Measurements from ENCODE around the gene ZNF408.

ZNF408 gene

GRCh38 chr11:46729110-46730027, 28.5 kb downstream of the ZNF408 start:
- H3K4me3 ChIP-seq (ENCODE audit: low read depth in 1 of 2, low read length in 1 of 2) = no peak overlapping the region
- no peaks in the 10 kb centered on the region for H3K9me3 ChIP-seq
- TF ChIP-seq CTCF (IDR thresholded peaks at IDR 0.05) = no peak
- H3K27ac ChIP-seq = no peak overlapping the region
- H3K4me1 ChIP-seq (ENCODE audit: control insufficient read depth in 1 of 2, insufficient read depth in 1 of 2, low read depth in 1 of 2, low read length in 1 of 2) = no peaks in the 10 kb centered on the region
- no peaks in the 10 kb centered on the region for H3K27me3 ChIP-seq
- H3K36me3 ChIP-seq = no peaks in the 10 kb centered on the region

- TF ChIP-seq CTCF (IDR thresholded peaks at IDR 0.05) = no peak
- Histone ChIP-seq H3K4me1 (ENCODE audit: control insufficient read depth in 1 of 2, insufficient read depth in 1 of 2, low read depth in 1 of 2, low read length in 1 of 2) (no peaks in the 10 kb centered on the region), H3K36me3 (no peaks in the 10 kb centered on the region), H3K27me3 (no peaks in the 10 kb centered on the region), H3K4me3 (ENCODE audit: low read depth in 1 of 2, low read length in 1 of 2) (no peak overlapping the region), H3K9me3 (no peaks in the 10 kb centered on the region), H3K27ac (no peak overlapping the region)
These were observed 30.7 kb downstream of the ZNF408 start for GRCh38 chr11:46731545-46731944.

- no peak overlapping the region for H3K27ac ChIP-seq
- H3K36me3 ChIP-seq = no peaks in the 10 kb centered on the region
- H3K9me3 ChIP-seq = no peaks in the 10 kb centered on the region
- no peak for TF ChIP-seq CTCF (IDR thresholded peaks at IDR 0.05)
- H3K4me1 ChIP-seq (ENCODE audit: control insufficient read depth in 1 of 2, insufficient read depth in 1 of 2, low read depth in 1 of 2, low read length in 1 of 2) = no peaks in the 10 kb centered on the region
- H3K27me3 ChIP-seq = no peaks in the 10 kb centered on the region
- no peak overlapping the region for H3K4me3 ChIP-seq (ENCODE audit: low read depth in 1 of 2, low read length in 1 of 2)
These were observed 32.4 kb downstream of the ZNF408 start for GRCh38 chr11:46733234-46733633.

- H3K27ac ChIP-seq = no peak overlapping the region
- H3K27me3 ChIP-seq = no peaks in the 10 kb centered on the region
- no peak overlapping the region for H3K4me3 ChIP-seq (ENCODE audit: low read depth in 1 of 2, low read length in 1 of 2)
- no peaks in the 10 kb centered on the region for H3K9me3 ChIP-seq
- TF ChIP-seq CTCF (IDR thresholded peaks at IDR 0.05) = no peak
- H3K36me3 ChIP-seq = peaks cover 3% of the 10 kb centered on the region
- H3K4me1 ChIP-seq (ENCODE audit: control insufficient read depth in 1 of 2, insufficient read depth in 1 of 2, low read depth in 1 of 2, low read length in 1 of 2) = no peaks in the 10 kb centered on the region
These were observed 35.3 kb downstream of the ZNF408 start for GRCh38 chr11:46736146-46736545.

GRCh38 chr11:46736615-46737014, 35.8 kb downstream of the ZNF408 start:
- Histone ChIP-seq H3K27ac (no peak overlapping the region), H3K4me3 (ENCODE audit: low read depth in 1 of 2, low read length in 1 of 2) (no peak overlapping the region), H3K36me3 (peaks cover 8% of the 10 kb centered on the region), H3K9me3 (no peaks in the 10 kb centered on the region), H3K4me1 (ENCODE audit: control insufficient read depth in 1 of 2, insufficient read depth in 1 of 2, low read depth in 1 of 2, low read length in 1 of 2) (no peaks in the 10 kb centered on the region), H3K27me3 (no peaks in the 10 kb centered on the region)
- TF ChIP-seq CTCF (IDR thresholded peaks at IDR 0.05) = no peak

Data from neutrophil (primary cell).